HepG2 (cell line): ENCODE measurements around the gene TMEM165. TPM values are rescaled to one million over a fixed set of nuclear protein-coding genes. Genes with fewer than 3 reads are reported as not detected.

Experiments
- CAMTA2 ChIP-seq: sonication (generic); formaldehyde crosslinking; IDR thresholded peaks from 2 replicates; pipeline ENCODE4 v1.4.0; 2020; ENCODE audit warnings: mild to moderate bottlenecking, missing genetic modification reagents, borderline replicate concordance
- JUNB ChIP-seq: sonication (generic); formaldehyde crosslinking; IDR thresholded peaks from 2 replicates; pipeline ENCODE4 v1.8.0; 2022; ENCODE audit warnings: missing genetic modification reagents, mild to moderate bottlenecking, borderline replicate concordance
- MBNL3 ChIP-seq: fragments of 250-450 bp; sonication (Bioruptor Pico); conservative IDR thresholded peaks from 2 replicates; pipeline ENCODE4 v1.8.0; 2022; ENCODE audit warnings: mild to moderate bottlenecking, inconsistent platforms
- PCBP1 ChIP-seq: fragments of 200-400 bp; formaldehyde crosslinking; IDR thresholded peaks from 2 replicates; pipeline ENCODE4 v1.6.1; 2017; ENCODE audit warnings: mild to moderate bottlenecking, low read depth, low read length, borderline replicate concordance
- SMAD3 ChIP-seq: sonication (generic); formaldehyde crosslinking; IDR thresholded peaks from 2 replicates; pipeline ENCODE4 v1.4.0; 2020; ENCODE audit warnings: missing genetic modification reagents
- SP5 ChIP-seq: IDR thresholded peaks from 2 replicates; pipeline ENCODE4 v1.6.1; 2016; ENCODE audit warnings: low read depth, borderline replicate concordance
- SRF ChIP-seq: IDR thresholded peaks from 2 replicates; pipeline ENCODE4 v1.6.1; 2011; ENCODE audit warnings: mild to moderate bottlenecking, low read depth, low read length, moderate library complexity
- ZNF839 ChIP-seq: sonication (generic); formaldehyde crosslinking; IDR thresholded peaks from 2 replicates; pipeline ENCODE4 v1.4.0; 2020; ENCODE audit warnings: missing genetic modification reagents, mild to moderate bottlenecking, borderline replicate concordance
- ZSCAN29 ChIP-seq: sonication (generic); formaldehyde crosslinking; conservative IDR thresholded peaks from 2 replicates; pipeline ENCODE4 v1.4.0; 2020; ENCODE audit warnings: mild to moderate bottlenecking, missing genetic modification reagents
- ZSCAN9 ChIP-seq: IDR thresholded peaks from 2 replicates; pipeline ENCODE4 v1.6.1; 2016; ENCODE audit warnings: borderline replicate concordance
- polyA plus RNA-seq, 8 experiments: library from polyadenylated mRNA; depleted of rRNA in 3 of 8; stranded (reverse) in 7 of 8; unstranded in 1 of 8; fragments of >200 nt; fragmentation: Illumina TruSeq in 4 of 8; extraction: Trizol in 4 of 8; gene quantifications; 2 replicates each; pipeline versions ENCODE4 v1.2.1 to v1.2.3, GENCODE V29; 2011 to 2016; ENCODE audit warnings: low read depth in 4 of 8, missing spikeins in 1 of 8, mixed read lengths in 1 of 8; ENCODE audit not compliant: insufficient read depth in 1 of 8
- total RNA-seq, 5 experiments: library from RNA; depleted of rRNA; stranded (reverse); fragments of >200 nt; fragmentation: Illumina TruSeq; extraction: Trizol; gene quantifications; 2 replicates each; pipeline ENCODE4 v1.2.3, GENCODE V29; 2016; ENCODE audit warnings: low read depth in 1 of 5
- TF ChIP-seq, protein P1 (sequence below): sonication (generic); formaldehyde crosslinking; IDR thresholded peaks from 2 replicates; pipeline ENCODE4 v1.4.0; 2020; ENCODE audit warnings: mild to moderate bottlenecking, missing genetic modification reagents
- TF ChIP-seq, protein P2 (sequence below): fragments of 450-650 bp; IDR thresholded peaks from 2 replicates; pipeline ENCODE4 v1.6.1; 2017
- TF ChIP-seq, protein P3 (sequence below): sonication (generic); formaldehyde crosslinking; IDR thresholded peaks from 2 replicates; pipeline ENCODE4 v1.9.0; 2021; ENCODE audit warnings: mild to moderate bottlenecking, missing genetic modification reagents
- TF ChIP-seq, protein P4 (sequence below): sonication (generic); formaldehyde crosslinking; IDR thresholded peaks from 2 replicates; pipeline ENCODE4 v1.5.0; 2020; ENCODE audit warnings: missing genetic modification reagents, mild to moderate bottlenecking, borderline replicate concordance

The TMEM165 gene
- total and polyA plus RNA-seq, 2 of the 13 experiments (the other 11 are each of a cell fraction or from before 2014, with no cell fraction given): 54.6 to 103 TPM

DNA sequence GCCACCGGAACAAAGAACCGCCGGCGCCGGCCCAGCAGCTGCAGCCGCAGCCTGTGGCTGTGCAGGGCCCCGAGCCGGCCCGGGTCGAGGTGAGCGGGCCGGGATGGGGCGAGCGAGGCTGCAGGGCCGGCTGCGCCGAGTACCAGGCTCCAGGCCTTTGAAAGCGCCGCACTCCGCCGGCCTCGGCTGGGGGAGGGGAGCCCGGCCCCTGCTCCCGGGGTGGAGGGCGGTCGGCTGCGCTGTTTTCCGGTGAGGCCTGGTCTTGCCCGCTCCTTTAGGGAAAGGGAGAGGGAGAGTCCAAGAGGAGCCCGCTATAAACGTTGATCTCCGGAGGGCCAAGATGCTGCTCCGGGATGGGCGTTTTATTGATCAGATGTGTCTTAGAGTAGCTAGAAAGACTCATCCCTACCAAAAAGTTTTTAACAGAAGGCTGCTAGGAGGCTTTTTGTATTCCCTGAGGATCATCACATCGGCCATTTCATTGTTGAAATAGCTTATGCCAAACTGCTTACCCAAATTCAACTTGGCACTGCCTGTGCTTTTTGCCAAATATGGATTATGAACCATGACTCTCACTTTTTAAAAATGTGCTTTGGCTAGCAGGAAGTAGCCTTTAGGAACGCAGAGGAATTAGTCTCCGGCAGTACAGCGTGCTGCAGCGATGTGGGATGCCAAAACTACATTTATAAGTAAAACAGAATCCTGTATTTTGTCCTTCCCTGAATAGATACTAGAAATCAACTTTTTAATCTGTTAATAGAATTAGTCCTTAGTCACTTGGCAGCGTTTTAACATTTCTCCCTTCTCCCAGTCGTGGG lies 760 bp downstream of the TMEM165 start (continued):
- TF ChIP-seq, protein P1, sequence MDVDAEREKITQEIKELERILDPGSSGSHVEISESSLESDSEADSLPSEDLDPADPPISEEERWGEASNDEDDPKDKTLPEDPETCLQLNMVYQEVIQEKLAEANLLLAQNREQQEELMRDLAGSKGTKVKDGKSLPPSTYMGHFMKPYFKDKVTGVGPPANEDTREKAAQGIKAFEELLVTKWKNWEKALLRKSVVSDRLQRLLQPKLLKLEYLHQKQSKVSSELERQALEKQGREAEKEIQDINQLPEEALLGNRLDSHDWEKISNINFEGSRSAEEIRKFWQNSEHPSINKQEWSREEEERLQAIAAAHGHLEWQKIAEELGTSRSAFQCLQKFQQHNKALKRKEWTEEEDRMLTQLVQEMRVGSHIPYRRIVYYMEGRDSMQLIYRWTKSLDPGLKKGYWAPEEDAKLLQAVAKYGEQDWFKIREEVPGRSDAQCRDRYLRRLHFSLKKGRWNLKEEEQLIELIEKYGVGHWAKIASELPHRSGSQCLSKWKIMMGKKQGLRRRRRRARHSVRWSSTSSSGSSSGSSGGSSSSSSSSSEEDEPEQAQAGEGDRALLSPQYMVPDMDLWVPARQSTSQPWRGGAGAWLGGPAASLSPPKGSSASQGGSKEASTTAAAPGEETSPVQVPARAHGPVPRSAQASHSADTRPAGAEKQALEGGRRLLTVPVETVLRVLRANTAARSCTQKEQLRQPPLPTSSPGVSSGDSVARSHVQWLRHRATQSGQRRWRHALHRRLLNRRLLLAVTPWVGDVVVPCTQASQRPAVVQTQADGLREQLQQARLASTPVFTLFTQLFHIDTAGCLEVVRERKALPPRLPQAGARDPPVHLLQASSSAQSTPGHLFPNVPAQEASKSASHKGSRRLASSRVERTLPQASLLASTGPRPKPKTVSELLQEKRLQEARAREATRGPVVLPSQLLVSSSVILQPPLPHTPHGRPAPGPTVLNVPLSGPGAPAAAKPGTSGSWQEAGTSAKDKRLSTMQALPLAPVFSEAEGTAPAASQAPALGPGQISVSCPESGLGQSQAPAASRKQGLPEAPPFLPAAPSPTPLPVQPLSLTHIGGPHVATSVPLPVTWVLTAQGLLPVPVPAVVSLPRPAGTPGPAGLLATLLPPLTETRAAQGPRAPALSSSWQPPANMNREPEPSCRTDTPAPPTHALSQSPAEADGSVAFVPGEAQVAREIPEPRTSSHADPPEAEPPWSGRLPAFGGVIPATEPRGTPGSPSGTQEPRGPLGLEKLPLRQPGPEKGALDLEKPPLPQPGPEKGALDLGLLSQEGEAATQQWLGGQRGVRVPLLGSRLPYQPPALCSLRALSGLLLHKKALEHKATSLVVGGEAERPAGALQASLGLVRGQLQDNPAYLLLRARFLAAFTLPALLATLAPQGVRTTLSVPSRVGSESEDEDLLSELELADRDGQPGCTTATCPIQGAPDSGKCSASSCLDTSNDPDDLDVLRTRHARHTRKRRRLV (CRISPR knock-in tag): no peak
- TF ChIP-seq JUNB (no peak), ZSCAN9 (CRISPR knock-in tag) (no peak), CAMTA2 (CRISPR knock-in tag) (no peak), ZNF839 (CRISPR knock-in tag) (no peak), SP5 (no peak), SRF (peak; percentile 34; the same call in 1 of the 2 replicates), SMAD3 (CRISPR knock-in tag) (no peak), MBNL3 (no peak), PCBP1 (no peak), ZSCAN29 (CRISPR knock-in tag) (no peak)
- TF ChIP-seq, protein P2, sequence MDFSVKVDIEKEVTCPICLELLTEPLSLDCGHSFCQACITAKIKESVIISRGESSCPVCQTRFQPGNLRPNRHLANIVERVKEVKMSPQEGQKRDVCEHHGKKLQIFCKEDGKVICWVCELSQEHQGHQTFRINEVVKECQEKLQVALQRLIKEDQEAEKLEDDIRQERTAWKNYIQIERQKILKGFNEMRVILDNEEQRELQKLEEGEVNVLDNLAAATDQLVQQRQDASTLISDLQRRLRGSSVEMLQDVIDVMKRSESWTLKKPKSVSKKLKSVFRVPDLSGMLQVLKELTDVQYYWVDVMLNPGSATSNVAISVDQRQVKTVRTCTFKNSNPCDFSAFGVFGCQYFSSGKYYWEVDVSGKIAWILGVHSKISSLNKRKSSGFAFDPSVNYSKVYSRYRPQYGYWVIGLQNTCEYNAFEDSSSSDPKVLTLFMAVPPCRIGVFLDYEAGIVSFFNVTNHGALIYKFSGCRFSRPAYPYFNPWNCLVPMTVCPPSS: no peak
- TF ChIP-seq, protein P3, sequence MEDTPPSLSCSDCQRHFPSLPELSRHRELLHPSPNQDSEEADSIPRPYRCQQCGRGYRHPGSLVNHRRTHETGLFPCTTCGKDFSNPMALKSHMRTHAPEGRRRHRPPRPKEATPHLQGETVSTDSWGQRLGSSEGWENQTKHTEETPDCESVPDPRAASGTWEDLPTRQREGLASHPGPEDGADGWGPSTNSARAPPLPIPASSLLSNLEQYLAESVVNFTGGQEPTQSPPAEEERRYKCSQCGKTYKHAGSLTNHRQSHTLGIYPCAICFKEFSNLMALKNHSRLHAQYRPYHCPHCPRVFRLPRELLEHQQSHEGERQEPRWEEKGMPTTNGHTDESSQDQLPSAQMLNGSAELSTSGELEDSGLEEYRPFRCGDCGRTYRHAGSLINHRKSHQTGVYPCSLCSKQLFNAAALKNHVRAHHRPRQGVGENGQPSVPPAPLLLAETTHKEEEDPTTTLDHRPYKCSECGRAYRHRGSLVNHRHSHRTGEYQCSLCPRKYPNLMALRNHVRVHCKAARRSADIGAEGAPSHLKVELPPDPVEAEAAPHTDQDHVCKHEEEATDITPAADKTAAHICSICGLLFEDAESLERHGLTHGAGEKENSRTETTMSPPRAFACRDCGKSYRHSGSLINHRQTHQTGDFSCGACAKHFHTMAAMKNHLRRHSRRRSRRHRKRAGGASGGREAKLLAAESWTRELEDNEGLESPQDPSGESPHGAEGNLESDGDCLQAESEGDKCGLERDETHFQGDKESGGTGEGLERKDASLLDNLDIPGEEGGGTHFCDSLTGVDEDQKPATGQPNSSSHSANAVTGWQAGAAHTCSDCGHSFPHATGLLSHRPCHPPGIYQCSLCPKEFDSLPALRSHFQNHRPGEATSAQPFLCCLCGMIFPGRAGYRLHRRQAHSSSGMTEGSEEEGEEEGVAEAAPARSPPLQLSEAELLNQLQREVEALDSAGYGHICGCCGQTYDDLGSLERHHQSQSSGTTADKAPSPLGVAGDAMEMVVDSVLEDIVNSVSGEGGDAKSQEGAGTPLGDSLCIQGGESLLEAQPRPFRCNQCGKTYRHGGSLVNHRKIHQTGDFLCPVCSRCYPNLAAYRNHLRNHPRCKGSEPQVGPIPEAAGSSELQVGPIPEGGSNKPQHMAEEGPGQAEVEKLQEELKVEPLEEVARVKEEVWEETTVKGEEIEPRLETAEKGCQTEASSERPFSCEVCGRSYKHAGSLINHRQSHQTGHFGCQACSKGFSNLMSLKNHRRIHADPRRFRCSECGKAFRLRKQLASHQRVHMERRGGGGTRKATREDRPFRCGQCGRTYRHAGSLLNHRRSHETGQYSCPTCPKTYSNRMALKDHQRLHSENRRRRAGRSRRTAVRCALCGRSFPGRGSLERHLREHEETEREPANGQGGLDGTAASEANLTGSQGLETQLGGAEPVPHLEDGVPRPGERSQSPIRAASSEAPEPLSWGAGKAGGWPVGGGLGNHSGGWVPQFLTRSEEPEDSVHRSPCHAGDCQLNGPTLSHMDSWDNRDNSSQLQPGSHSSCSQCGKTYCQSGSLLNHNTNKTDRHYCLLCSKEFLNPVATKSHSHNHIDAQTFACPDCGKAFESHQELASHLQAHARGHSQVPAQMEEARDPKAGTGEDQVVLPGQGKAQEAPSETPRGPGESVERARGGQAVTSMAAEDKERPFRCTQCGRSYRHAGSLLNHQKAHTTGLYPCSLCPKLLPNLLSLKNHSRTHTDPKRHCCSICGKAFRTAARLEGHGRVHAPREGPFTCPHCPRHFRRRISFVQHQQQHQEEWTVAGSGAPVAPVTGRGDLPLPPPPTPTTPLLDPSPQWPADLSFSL (CRISPR knock-in tag): no peak
- TF ChIP-seq, protein P4, sequence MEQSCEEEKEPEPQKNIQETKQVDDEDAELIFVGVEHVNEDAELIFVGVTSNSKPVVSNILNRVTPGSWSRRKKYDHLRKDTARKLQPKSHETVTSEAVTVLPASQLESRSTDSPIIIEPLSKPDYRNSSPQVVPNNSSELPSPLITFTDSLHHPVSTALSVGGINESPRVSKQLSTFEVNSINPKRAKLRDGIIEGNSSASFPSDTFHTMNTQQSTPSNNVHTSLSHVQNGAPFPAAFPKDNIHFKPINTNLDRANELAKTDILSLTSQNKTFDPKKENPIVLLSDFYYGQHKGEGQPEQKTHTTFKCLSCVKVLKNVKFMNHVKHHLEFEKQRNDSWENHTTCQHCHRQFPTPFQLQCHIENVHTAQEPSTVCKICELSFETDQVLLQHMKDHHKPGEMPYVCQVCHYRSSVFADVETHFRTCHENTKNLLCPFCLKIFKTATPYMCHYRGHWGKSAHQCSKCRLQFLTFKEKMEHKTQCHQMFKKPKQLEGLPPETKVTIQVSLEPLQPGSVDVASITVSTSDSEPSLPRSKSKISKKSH (CRISPR knock-in tag): no peak
